Measurements from ENCODE around the gene MAPK11.

- TF ChIP-seq, protein P1, sequence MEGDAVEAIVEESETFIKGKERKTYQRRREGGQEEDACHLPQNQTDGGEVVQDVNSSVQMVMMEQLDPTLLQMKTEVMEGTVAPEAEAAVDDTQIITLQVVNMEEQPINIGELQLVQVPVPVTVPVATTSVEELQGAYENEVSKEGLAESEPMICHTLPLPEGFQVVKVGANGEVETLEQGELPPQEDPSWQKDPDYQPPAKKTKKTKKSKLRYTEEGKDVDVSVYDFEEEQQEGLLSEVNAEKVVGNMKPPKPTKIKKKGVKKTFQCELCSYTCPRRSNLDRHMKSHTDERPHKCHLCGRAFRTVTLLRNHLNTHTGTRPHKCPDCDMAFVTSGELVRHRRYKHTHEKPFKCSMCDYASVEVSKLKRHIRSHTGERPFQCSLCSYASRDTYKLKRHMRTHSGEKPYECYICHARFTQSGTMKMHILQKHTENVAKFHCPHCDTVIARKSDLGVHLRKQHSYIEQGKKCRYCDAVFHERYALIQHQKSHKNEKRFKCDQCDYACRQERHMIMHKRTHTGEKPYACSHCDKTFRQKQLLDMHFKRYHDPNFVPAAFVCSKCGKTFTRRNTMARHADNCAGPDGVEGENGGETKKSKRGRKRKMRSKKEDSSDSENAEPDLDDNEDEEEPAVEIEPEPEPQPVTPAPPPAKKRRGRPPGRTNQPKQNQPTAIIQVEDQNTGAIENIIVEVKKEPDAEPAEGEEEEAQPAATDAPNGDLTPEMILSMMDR (conservative IDR thresholded peaks at IDR 0.05; ENCODE audit: low read length) = no peak
- TF ChIP-seq EZH2phosphoT487 (IDR thresholded peaks at IDR 0.05; ENCODE audit: borderline replicate concordance) = no peak
These were observed 12.5 kb downstream of the MAPK11 start for GRCh38 chr22:50257451-50258360.
